Measurements from ENCODE around the gene PIP4K2B. TPM values are rescaled to one million over a fixed set of nuclear protein-coding genes. Genes with fewer than 3 reads are reported as not detected.

Gene PIP4K2B
- total and polyA plus RNA-seq, 7 donors = 5.1 to 50.1 (median 44.1) TPM

- intact Hi-C loops (cut with DNase I) = loop anchor here (5.0 kb wide), 1 partner anchor 40 kb away; no protein-coding TSS in a partner anchor
Observed at GRCh38 chr17:38732376-38733281, 66.7 kb downstream of the PIP4K2B start.

DNA sequence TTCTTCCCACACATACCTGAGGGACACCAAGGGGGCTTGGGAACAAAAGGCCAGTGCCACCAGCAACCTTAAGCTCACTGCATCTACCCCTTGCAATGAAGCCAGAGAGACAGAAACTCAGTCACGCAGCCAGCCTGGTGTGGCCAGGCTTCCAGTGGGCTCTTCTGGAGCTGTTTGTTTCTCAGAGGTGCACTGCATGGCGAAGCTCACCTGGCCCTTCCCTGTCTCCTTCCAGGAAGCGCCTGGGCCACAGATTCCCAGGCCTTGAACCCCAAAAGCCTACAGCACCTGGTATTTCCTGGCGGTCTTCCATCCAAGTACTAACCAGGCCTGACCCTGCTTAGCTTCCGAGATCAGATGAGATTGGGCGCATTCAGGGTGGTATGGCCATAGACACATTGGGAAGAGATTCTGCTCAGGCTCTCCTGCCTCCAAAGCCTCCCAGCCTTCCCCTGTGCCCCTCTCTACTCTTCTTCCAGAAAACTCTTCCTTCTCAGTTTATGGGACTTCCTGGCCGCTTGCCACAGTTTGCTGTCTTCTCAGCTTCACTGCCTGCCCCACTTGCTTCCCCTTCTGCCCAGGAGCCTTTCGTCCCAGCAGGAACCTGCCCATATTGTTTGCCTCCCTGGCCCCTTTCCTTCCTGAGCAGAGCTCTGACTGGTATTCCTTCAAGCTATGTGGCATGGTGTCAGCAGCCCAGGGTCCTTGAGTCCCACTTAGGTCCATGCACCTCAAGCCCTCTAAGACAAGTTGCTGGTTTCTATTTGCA is 67.6 kb downstream of the PIP4K2B start:
- 12 to 63% methylated on average over 8 of the region's 8 CpGs for WGBS, 2 donors
- H3K36me3 ChIP-seq = peaks cover 0 to 22% (median 6%) of the 10 kb centered on the region in 4 donors
- no peak for TF ChIP-seq POLR2A (IDR thresholded peaks at IDR 0.05)
- TF ChIP-seq, protein P1, sequence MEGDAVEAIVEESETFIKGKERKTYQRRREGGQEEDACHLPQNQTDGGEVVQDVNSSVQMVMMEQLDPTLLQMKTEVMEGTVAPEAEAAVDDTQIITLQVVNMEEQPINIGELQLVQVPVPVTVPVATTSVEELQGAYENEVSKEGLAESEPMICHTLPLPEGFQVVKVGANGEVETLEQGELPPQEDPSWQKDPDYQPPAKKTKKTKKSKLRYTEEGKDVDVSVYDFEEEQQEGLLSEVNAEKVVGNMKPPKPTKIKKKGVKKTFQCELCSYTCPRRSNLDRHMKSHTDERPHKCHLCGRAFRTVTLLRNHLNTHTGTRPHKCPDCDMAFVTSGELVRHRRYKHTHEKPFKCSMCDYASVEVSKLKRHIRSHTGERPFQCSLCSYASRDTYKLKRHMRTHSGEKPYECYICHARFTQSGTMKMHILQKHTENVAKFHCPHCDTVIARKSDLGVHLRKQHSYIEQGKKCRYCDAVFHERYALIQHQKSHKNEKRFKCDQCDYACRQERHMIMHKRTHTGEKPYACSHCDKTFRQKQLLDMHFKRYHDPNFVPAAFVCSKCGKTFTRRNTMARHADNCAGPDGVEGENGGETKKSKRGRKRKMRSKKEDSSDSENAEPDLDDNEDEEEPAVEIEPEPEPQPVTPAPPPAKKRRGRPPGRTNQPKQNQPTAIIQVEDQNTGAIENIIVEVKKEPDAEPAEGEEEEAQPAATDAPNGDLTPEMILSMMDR (IDR thresholded peaks at IDR 0.05) = no peak
- no peak for TF ChIP-seq POLR2AphosphoS5 (IDR thresholded peaks at IDR 0.05)
- no peak for TF ChIP-seq EP300 (IDR thresholded peaks at IDR 0.05)

More at GRCh38 chr17:38732376-38733281, 66.7 kb downstream of the PIP4K2B start:
- no peak for DNase-seq
- 48 to 76% methylated on average over 7 of the region's 7 CpGs for WGBS, 2 donors
- no peaks in the 10 kb centered on the region for H3K27me3 ChIP-seq
- peaks cover 2 to 45% (median 39%) of the 10 kb centered on the region in 4 donors for H3K4me1 ChIP-seq
- H3K4me3 ChIP-seq = no peak overlapping the region
- no peaks in the 10 kb centered on the region for H3K9me3 ChIP-seq
- TF ChIP-seq POLR2A (IDR thresholded peaks at IDR 0.05) (no peak), EP300 (IDR thresholded peaks at IDR 0.05) (no peak), POLR2AphosphoS5 (IDR thresholded peaks at IDR 0.05) (no peak)
- TF ChIP-seq, protein P1 (IDR thresholded peaks at IDR 0.05) = no peak
- H3K36me3 ChIP-seq = peaks cover 0 to 30% (median 6%) of the 10 kb centered on the region in 4 donors
- peak overlapping the region; percentile 87 to 94 (median 90) for H3K27ac ChIP-seq

DNA sequence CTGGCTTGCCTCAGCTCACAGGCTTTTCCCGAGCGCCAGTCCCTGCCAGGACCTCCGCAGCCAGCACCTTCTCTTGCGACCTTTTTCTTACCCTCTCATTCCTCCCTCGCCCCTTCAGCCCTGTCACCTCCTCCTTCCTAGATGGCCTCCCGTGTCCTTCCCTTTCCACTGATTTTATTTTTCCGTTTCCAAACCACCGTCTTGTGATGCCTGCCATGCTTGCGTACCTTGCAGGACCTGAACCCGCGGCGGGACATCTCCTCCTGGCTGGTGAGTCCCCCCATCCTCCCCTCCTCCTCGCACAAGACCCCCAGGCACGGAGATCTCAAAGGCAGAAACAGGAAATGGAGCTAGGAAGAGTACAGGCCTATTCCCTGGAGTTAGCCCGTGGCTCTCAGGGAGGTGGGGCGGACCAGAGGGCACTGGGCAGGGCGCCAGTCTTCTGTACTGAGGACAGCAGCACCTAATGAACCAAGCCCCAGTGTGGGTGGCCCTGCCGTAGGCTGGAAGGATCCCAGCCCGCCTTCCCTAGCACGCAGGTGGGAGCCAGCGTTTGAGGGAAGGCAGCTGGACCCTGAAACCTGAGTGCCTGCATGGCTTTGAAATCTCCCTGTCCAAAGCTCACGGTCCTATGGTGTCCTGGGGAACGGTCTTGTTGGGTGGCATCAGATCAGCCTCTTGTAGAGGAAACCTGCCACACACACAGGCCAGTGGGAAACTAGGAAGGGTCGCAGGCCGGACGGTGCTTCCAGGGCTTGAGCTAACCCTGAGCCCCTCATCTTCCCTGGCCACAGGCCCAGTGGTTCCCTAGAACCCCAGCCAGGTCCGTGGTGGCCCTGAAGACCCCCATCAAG is 68.6 kb downstream of the PIP4K2B start:
- Histone ChIP-seq H3K27me3 (no peaks in the 10 kb centered on the region), H3K4me1 (peaks cover 2 to 44% (median 39%) of the 10 kb centered on the region in 4 donors), H3K9me3 (no peaks in the 10 kb centered on the region), H3K27ac (peak overlapping the region; percentile 87 to 94 (median 90)), H3K36me3 (peaks cover 0 to 13% (median 3%) of the 10 kb centered on the region in 4 donors), H3K4me3 (peak overlapping the region; percentile 63 to 84 (median 80))
- intact Hi-C loops (cut with DNase I) = loop anchor here (1.0 to 5.0 kb wide), 3 partner anchors 20 to 69 kb away; partner anchors contain the start of gene PIP4K2B
- DNase-seq = peak; percentile 93
- TF ChIP-seq, protein P1 (IDR thresholded peaks at IDR 0.05) = no peak
- TF ChIP-seq EP300 (IDR thresholded peaks at IDR 0.05) (no peak), POLR2AphosphoS5 (IDR thresholded peaks at IDR 0.05) (peak in 2 of 4 donors; percentile 55 to 60), POLR2A (IDR thresholded peaks at IDR 0.05) (peak in 1 of 2 donors; percentile 56)
- WGBS, 2 donors = 5 to 25% methylated on average over 27 of the region's 27 CpGs

More for the DNA sequence above, 67.6 kb downstream of the PIP4K2B start:
- Histone ChIP-seq H3K4me1 (peaks cover 2 to 45% (median 39%) of the 10 kb centered on the region in 4 donors), H3K27me3 (no peaks in the 10 kb centered on the region), H3K9me3 (no peaks in the 10 kb centered on the region), H3K27ac (peak overlapping the region; percentile 87 to 94 (median 90)), H3K4me3 (peak overlapping the region in 2 of 4 donors; percentile 63 to 80)
- peak; percentile 79 for DNase-seq
- intact Hi-C loops (cut with DNase I) = loop anchor here (2.0 to 5.0 kb wide), 2 partner anchors 19 to 39 kb away; no protein-coding TSS in a partner anchor

All from sigmoid colon (tissue), 7 donors.